ENCODE measurements around the gene CABLES1. TPM values are rescaled to one million over a fixed set of nuclear protein-coding genes. Genes with fewer than 3 reads are reported as not detected.

CABLES1 gene
- total and polyA plus RNA-seq, 2 donors from 2014 or later, result 7.6 to 40.5 TPM

- Histone ChIP-seq H3K9ac (ENCODE audit: low read length in 3 of 3) (no peak overlapping the region), H3K4me3 (ENCODE audit: low read length in 3 of 3) (no peak overlapping the region), H3K4me1 (ENCODE audit: control insufficient read depth in 2 of 3, insufficient read depth in 2 of 3, low read depth in 1 of 3, low read length in 3 of 3) (no peaks in the 10 kb centered on the region), H3K27ac (ENCODE audit: low read depth in 2 of 2, low read length in 2 of 2) (no peak overlapping the region), H3K27me3 (ENCODE audit: control insufficient read depth, insufficient read depth, low read length) (no peaks in the 10 kb centered on the region), H3K36me3 (ENCODE audit: control insufficient read depth in 2 of 3, insufficient read depth in 3 of 3, low read length in 3 of 3) (peaks cover 0 to 9% (median 4%) of the 10 kb centered on the region in 3 donors), H3K9me3 (ENCODE audit: control insufficient read depth in 2 of 3, insufficient read depth in 1 of 3, low read length in 3 of 3) (no peaks in the 10 kb centered on the region)
- FAIRE-seq (no peak), DNase-seq (no peak)
- intact Hi-C loops (cut with DNase I), result loop anchor here (10.0 kb wide), 2 partner anchors 69 to 109 kb away; no protein-coding TSS in a partner anchor
- no peak for TF ChIP-seq CTCF (IDR thresholded peaks at IDR 0.05; ENCODE audit: borderline replicate concordance, extremely low read depth, insufficient read depth)
Observed at GRCh38 chr18:23245461-23245860, 110.2 kb downstream of the CABLES1 start.

- H3K36me3 ChIP-seq (ENCODE audit: control insufficient read depth in 2 of 3, insufficient read depth in 3 of 3, low read length in 3 of 3), result peaks cover 0 to 9% (median 4%) of the 10 kb centered on the region in 3 donors
- no peaks in the 10 kb centered on the region for H3K9me3 ChIP-seq (ENCODE audit: control insufficient read depth in 2 of 3, insufficient read depth in 1 of 3, low read length in 3 of 3)
- H3K27ac ChIP-seq (ENCODE audit: low read depth in 2 of 2, low read length in 2 of 2), result no peak overlapping the region
- H3K27me3 ChIP-seq (ENCODE audit: control insufficient read depth, insufficient read depth, low read length), result no peaks in the 10 kb centered on the region
- DNase-seq (no peak), FAIRE-seq (no peak)
- H3K9ac ChIP-seq (ENCODE audit: low read length in 3 of 3), result no peak overlapping the region
- no peak overlapping the region for H3K4me3 ChIP-seq (ENCODE audit: low read length in 3 of 3)
- peaks cover 0 to 3% (median 0%) of the 10 kb centered on the region in 3 donors for H3K4me1 ChIP-seq (ENCODE audit: control insufficient read depth in 2 of 3, insufficient read depth in 2 of 3, low read depth in 1 of 3, low read length in 3 of 3)
- TF ChIP-seq CTCF (IDR thresholded peaks at IDR 0.05; ENCODE audit: borderline replicate concordance, extremely low read depth, insufficient read depth), result no peak
- intact Hi-C loops (cut with DNase I), result loop anchor here (10.0 kb wide), 2 partner anchors 67 to 107 kb away; no protein-coding TSS in a partner anchor
Observed at GRCh38 chr18:23247331-23247730, 112.0 kb downstream of the CABLES1 start.

- peaks cover 0 to 3% (median 0%) of the 10 kb centered on the region in 3 donors for H3K4me1 ChIP-seq (ENCODE audit: control insufficient read depth in 2 of 3, insufficient read depth in 2 of 3, low read depth in 1 of 3, low read length in 3 of 3)
- no peak overlapping the region for H3K9ac ChIP-seq (ENCODE audit: low read length in 3 of 3)
- peaks cover 0 to 11% (median 4%) of the 10 kb centered on the region in 3 donors for H3K36me3 ChIP-seq (ENCODE audit: control insufficient read depth in 2 of 3, insufficient read depth in 3 of 3, low read length in 3 of 3)
- H3K4me3 ChIP-seq (ENCODE audit: low read length in 3 of 3), result no peak overlapping the region
- DNase-seq, result no peak
- FAIRE-seq, result no peak
- no peak for TF ChIP-seq CTCF (IDR thresholded peaks at IDR 0.05; ENCODE audit: borderline replicate concordance, extremely low read depth, insufficient read depth)
- intact Hi-C loops (cut with DNase I), result loop anchor here (10.0 kb wide), 2 partner anchors 67 to 107 kb away; no protein-coding TSS in a partner anchor
- H3K27ac ChIP-seq (ENCODE audit: low read depth in 2 of 2, low read length in 2 of 2), result no peak overlapping the region
- no peaks in the 10 kb centered on the region for H3K27me3 ChIP-seq (ENCODE audit: control insufficient read depth, insufficient read depth, low read length)
- H3K9me3 ChIP-seq (ENCODE audit: control insufficient read depth in 2 of 3, insufficient read depth in 1 of 3, low read length in 3 of 3), result no peaks in the 10 kb centered on the region
Observed at GRCh38 chr18:23247896-23248295, 112.6 kb downstream of the CABLES1 start.

GRCh38 chr18:23248826-23249225 is 113.5 kb downstream of the CABLES1 start:
- no peak overlapping the region for H3K27ac ChIP-seq (ENCODE audit: low read depth in 2 of 2, low read length in 2 of 2)
- intact Hi-C loops (cut with DNase I), result loop anchor here (10.0 kb wide), 2 partner anchors 66 to 106 kb away; no protein-coding TSS in a partner anchor

More at GRCh38 chr18:23248826-23249225, 113.5 kb downstream of the CABLES1 start:
- Histone ChIP-seq H3K27me3 (ENCODE audit: control insufficient read depth, insufficient read depth, low read length) (no peaks in the 10 kb centered on the region), H3K9me3 (ENCODE audit: control insufficient read depth in 2 of 3, insufficient read depth in 1 of 3, low read length in 3 of 3) (no peaks in the 10 kb centered on the region), H3K9ac (ENCODE audit: low read length in 3 of 3) (no peak overlapping the region), H3K4me1 (ENCODE audit: control insufficient read depth in 2 of 3, insufficient read depth in 2 of 3, low read depth in 1 of 3, low read length in 3 of 3) (peaks cover 0 to 3% (median 0%) of the 10 kb centered on the region in 3 donors), H3K4me3 (ENCODE audit: low read length in 3 of 3) (no peak overlapping the region), H3K36me3 (ENCODE audit: control insufficient read depth in 2 of 3, insufficient read depth in 3 of 3, low read length in 3 of 3) (peaks cover 0 to 16% (median 4%) of the 10 kb centered on the region in 3 donors)
- no peak for FAIRE-seq
- DNase-seq, result no peak
- no peak for TF ChIP-seq CTCF (IDR thresholded peaks at IDR 0.05; ENCODE audit: borderline replicate concordance, extremely low read depth, insufficient read depth)

All from kidney (tissue), 14 donors.